Stimulated activated CD8-positive, alpha-beta memory T cell treated with anti-CD3 and anti-CD28 coated beads, Interleukin-15, amount 100 ng/mL, for 48 hours (primary cell): ENCODE data around the gene MPP7.

Experiments
- DNase-seq, 2 donors: peaks; one replicate each; pipeline ENCODE4 v3.0.0-alpha.2; 2020; ENCODE audit warnings: low read depth in 2 of 2

Gene MPP7

DNA sequence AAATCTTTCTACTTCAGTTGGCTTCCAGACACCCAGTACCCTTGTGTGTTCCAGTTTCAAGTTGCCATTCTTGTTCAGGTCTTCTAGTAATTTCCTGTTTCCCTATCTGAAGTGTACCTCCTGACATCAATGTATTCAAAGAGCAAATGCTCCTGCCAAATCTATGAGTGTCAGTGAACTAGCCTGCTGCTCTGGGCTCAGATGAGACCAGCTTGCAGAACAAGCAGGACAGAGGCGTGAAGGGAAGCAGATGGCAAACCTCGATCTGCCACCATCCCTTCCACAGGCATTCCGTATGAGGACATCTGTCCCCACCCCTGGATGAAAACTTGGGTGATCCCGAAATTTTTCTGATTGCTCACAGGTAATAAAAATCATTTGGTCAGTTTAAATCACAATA, 4.4 kb upstream of the MPP7 start:
- no peak for DNase-seq

DNA sequence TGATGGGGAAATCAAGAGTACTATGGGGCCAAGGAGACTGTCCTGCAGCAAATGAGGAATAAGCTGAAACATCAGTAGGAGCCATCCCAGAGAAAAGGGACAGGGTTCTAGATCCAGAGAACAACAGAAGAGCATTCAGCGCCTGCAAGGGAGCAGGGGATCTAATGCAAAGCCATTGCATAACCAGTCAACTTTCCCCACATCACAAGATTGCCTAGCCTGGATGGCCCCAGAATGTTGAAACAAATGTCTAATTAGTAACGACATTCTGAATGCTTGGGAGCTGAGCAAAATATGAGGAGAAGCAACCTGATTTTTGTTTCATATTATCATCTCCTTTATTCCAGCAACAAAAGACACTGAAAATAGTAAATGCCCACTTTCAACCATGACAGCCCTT, 2.7 kb upstream of the MPP7 start:
- no peak for DNase-seq

DNA sequence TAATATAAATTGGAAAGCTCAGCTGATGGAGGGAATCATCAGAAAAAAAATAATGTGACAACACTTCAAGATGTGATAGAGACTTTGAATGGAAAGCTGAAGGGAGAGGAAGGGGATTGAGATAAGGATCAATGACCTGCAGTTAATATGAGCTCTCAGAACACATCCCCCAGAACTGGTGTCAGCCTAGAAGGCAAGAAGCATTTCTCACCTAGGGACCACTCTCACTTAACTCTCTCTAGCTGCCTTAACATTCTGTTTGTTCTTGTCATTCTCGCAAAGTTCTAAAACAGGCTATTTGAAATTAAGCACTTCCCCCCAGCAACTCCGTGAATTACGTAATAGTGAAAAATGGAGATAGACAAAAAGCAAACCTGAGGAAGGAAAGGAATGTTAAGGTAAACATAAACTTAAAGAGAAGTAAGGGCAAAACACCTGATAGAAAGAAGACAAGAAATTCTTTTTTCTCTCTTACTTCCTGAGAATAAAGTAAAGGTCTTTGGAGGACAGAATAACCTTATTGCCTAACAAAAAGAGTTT, 1.2 kb upstream of the MPP7 start:
- DNase-seq = no peak

DNA sequence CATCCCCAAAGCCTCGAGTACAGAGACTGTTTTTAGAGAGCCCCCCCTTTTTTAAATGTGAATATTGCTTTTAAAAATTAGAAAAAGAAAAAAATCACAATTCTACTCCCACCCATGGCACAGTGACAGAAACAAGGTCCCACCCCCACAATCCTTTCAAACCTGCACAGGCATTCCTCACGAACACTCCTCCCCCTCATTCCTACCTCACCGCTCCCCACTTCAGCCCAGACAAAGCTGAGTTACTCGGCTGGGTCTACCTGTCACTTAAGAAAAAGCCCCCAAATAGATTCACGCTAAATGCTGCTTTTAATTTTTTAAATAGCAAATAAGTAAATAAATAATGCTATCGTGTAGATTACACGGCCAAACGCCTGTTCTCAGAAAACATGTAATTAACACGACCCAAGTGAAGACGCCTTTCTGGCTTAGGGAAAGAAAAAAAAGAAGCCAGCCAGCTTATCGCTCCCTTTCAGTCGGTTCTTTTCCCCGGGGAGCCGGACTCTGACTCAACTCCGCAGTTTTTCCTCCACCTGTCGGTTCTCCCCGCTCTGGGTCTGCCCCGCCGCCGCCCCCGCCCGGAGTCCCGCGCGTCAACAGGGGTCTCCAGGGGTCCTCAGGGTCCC, 739 bp downstream of the MPP7 start:
- no peak for DNase-seq

DNA sequence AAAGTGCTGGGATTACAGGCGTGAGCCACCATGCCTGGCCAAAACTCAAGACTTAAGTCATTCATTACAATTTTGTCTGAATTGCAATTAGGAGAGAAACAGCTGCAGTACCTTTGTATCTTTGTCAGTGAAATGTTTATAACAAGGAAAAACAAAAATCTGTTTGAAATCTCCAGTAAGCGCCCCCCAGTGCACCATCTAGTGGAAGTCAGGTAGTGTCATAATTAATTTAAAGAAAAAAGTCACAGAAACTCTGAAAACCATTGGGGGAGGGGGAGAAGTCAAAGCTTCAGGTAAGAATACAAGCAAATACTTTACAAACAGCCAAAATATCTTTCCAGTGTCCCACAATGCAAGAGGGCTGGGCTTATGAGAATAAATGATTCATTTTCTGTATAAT, 2.8 kb downstream of the MPP7 start:
- DNase-seq = no peak

DNA sequence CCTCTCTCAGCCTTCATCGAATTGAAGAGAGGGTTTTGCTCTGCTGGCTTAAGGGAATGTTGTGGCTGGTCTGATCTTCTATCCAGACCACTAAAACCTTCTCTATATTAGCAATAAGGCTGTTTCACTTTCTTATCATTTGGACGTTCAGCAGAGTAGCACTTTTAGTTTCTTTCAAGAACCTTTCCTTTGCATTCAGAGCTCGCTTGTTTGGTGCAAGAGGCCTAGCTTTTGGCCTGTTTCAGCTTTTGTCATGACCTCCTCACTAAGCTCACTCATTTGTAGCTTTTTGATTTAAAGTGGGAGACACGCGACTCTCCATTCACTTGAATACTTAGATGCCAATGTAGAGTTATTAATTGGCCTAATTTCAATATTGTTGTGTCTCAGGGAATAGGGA, 3.9 kb downstream of the MPP7 start:
- no peak for DNase-seq

DNA sequence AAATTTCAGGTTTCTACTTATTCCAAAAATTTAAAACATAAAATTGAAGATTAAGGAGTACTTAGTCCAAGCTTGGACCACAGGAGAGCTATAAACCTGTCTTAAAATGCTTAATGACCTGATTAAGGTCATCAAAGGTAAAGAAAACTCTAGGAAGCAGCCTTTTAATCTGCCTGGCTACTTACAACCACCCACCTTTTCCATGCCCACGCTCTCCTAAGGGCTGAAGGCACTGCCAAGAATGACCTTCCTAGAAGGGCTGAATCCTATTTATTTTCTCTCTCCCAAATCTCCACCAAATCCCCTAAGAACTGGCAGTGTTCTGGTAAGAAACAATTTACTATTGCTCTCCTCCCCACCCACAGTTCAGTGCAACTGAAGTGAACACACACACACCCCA, 6.8 kb downstream of the MPP7 start:
- no peak for DNase-seq

DNA sequence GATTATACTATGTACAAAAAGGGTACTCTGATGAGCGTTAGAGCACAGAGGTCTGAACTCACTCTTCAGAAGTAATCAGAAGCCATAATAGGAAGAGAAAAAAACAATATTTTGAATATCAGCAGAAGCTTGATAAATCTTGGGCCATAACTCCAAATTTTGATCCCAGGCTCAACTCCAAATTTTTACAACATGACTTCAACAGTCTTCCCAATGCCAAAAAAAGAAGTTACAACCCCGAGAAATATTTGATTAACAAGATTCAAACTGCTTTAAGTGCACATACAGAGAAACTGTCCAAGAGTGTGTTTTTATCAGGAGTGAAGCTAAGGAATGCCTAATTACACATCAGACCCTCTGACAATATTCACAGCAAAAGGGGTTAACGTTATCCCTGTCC, 7.5 kb downstream of the MPP7 start:
- no peak for DNase-seq

DNA sequence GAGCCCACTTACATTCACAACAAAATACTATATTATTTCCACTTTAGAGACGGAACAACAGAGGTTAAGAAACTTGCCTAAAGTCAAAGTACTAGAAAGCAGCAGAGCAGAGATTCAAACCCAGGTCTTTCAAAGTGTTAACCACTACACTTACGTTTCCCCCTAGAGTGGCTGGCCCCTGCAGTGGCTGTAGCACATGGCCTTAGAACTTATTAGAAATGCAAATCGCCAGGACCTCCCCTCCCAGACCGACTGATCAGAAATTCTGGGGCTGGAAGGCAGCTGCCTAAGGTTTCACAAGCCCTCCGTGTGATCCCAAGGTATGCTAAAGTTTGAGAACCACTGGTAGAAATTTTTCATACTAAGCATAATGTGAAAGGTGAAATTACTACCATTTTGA, 8.1 kb downstream of the MPP7 start:
- DNase-seq = no peak

DNA sequence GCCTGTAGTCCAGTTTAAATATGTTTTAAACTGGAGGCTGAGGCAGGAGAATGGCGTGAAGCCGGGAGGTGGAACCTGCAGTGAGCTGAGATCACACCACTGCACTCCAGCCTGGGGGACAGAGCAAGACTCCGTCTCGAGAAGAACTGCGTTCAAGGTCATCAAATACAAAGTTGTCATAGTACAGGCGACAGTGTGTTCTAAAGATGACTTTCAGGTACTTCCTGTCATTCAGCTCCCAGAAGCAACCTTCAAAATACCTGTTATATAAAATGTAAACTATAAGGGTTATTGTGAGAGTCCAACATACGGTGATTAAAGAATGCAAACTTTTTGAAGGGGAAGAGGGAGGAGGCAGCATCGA, 8.7 kb downstream of the MPP7 start:
- DNase-seq = no peak

DNA sequence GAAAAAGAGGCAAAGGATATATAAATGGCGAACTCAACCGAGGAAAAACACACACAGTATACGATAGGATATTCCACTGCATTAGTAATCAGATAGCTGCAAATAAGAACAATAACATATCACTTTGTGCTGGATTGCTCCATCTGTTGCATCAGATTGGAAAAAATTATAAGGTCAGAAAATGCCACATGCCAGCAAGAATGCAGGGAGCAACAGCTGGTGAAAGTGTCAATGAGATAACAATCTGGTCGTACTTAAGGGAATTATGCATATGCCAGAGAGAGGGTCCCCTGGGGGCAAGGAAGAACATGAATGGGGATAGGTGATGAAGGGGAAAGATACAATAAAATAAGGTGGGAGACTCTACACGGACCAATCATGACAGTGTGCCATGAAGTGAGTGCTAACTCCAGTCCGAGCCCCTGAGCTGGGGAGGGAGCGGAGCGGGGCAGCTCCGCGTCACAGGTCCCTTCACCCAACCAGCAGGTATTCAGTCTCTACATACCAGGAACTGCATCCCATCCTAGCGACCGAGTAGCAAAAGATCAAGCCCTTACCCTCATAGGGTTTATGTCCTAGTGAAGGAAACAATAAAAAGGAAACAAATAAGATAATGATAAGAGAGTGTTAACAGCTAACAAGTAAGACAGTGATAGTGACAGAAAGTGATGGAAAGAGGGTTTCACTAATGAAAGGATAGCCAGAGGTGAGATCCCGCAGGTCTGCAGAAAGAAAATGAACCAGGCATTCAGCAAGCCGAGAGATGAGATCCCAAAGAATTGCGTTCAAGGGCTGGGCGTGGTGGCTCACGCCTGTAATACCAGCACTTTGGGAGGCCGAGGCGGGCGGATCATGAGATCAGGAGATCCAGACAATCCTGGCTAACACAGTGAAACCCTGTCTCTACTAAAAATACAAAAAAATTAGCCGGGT, 9.4 kb downstream of the MPP7 start:
- no peak for DNase-seq

DNA sequence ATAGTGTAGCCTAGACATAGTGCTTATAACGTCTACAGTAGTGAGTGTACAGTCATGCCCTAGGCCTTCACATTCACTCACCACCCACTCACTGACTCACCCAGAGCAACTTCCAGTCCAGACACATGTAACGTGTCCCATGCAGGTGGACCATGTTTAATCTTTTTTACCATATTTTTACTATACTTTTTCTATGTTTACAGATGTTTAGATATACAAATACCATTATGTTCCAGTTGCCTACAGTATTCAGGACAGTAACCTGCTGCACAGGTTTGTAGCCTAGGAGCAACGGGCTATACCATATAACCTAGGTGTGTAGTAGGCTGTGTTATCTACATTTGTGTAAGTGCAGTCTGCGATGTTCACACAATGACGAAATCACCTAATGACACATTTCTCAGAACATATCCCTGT, 11.0 kb downstream of the MPP7 start:
- DNase-seq = peak; percentile 29 to 45

DNA sequence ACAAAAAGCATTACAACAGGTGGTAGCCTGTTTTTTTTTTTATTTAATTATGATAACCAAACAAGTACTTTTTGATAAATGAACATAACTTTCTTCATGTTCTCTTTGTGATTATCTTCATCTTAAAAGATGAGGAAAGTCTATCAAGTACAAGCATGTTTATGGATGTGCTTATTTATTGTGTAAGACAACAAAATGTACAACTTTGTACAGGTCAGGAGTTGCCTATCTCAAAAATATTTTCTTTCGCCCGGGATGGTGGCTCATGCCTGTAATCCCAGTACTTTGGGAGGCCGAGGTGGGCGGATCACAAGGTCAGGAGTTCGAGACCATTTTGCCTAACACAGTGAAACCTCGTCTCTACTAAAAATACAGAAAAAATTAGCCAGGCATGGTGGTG, 17.0 kb downstream of the MPP7 start:
- no peak for DNase-seq

DNA sequence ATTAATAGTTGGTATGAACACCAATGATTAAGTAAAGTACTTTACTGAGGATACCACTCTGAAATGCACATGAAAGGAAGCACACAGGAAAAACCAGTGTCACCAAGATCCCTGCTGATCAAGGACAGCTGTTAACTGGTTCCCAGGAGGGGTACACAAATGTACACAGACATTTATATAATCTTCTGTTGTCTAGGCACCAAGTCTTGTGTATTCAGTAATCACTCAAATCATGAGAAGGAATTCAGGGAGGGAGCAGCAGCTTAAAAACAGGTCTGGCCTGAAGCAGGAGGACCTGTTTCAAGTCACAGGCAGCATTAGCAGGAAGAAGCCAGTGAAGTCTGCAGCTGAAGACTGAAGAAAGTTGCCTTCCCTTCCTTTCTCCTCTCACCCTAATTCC, 18.7 kb downstream of the MPP7 start:
- DNase-seq = no peak

DNA sequence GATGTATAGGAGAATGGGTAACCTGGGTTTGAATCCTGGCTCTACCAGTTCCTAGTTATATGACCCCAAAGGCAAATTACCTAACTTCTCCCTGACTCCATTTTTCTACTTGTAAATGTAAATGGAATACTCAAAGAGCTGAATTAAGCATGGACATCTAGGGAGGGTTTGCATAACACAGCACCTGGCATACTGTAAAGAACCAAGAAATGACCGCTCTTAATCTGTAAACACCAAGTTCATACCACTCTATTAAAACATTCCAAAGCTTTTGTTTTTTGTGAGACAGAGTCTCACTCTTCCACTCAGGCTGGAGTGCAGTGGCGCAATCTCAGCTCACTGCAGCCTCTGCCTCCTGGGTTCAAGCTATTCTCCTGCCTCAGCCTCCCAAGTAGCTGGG, 19.6 kb downstream of the MPP7 start:
- DNase-seq = no peak

DNA sequence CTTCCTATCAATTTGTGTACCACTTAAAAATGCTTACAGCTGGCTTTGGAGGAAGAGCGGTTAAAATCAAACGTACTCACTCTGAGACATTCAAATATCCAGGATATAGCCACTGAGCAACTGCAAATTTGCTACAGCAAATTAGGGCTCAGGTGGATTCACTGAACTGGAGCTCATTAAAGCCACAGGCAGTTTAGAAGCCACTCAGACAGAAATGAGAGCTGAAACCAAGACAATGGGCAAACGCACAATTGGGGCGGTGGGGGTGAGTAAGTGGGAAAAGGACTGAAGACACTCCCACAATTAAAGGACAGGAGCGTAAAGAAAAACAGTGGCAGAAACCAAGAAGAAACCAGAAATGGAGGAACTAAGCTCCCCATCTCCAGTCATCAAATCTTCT, 20.5 kb downstream of the MPP7 start:
- DNase-seq = no peak

DNA sequence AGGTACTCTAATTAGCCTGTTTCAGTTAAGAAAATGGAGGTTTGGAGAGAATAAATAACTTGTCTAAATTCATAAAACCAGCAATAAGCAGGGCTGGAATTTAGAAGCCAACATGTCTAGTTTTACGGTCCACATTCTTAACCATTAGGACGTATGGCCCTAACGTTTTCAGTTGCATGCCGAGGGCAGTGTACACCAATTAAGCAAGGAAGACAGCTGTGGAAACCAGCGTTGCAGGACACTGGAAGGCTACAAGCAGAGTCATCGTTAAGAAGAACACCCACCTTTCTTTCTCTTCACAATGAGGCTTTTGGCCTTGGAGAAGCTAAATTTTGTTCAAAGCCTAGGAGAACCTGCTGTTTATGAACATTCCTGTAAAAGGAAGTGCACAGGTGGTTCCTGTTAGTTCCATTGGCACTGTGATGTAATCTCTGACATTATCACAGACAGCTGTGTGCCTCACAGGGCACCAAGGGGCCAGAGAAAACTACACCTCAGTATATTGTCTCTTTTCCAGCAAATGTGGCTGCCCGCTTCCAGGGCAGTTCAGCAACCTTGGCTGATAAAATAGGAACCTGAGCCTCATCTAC, 21.0 kb downstream of the MPP7 start:
- DNase-seq = no peak

DNA sequence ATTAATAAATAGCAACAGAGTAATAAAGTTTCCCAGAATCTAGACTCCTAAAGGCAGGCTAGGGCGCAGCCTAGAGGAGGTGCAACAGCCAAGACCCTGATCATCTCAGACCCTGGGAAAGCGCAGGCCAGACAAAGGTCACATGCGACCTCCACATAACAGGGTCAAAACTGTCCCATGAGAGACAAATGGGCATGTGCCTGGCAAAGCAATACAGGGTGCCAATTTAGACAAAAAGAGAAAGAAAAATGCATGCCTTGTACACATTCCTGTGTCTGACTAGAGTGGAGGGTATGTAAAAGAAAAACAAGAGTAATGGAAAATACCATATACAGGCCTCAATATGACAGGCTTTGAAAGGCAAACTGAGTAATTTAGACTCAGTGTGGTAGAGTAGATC, 22.2 kb downstream of the MPP7 start:
- no peak for DNase-seq

DNA sequence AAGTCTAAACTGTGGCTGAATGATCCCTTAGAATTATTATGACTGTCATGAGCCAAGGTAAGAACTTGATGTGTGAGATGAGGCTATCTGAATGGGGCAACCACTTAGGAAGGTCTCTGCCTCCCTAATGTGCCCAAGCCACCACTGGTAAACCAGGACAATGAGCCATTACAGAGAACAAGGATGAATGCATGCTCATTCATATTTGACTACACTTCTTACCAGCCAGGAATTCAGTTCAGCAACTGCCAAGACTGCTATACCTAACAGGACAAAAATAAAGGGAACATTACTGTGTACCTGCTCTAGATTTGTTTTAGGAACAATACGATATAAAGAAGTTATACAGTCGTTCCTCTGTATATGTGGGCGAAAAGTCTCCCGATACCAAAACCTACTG, 23.0 kb downstream of the MPP7 start:
- DNase-seq = no peak

DNA sequence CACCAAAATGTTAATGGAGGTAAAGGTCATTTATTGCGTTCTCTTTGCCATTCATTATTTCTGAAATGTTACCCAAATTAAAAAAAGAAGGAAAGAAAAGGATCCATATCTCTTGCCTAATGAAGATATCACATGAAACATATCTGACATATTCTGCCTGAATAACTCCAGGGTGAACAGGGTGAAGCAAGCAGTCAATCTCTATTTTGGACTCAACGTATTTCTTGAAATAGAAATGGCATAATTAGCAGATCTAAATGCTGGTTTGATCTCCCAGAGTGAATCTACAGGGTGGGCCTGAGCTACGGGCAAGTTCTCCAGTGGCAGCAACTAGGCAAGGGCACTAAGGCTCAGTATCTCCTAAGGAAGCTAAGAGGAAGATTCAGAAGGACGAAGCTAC, 24.0 kb downstream of the MPP7 start:
- no peak for DNase-seq

DNA sequence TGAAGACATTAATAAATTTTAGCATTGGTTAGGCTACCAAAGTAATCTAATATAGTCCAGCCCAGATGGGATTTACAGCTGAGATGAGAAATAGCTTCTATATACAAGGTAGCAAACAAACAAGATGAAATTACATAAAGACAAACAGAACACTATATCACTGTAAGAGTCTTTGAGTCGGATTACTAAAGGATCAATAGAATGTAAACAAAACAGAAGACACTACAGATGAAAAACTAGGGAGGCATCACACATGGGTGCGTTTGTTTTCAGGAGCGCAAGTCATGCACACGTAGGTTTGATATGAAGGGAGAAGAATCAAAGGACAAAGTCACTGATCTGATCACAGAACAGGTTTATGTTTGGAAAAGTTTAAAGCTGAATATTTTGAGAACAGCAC, 26.5 kb downstream of the MPP7 start:
- no peak for DNase-seq

DNA sequence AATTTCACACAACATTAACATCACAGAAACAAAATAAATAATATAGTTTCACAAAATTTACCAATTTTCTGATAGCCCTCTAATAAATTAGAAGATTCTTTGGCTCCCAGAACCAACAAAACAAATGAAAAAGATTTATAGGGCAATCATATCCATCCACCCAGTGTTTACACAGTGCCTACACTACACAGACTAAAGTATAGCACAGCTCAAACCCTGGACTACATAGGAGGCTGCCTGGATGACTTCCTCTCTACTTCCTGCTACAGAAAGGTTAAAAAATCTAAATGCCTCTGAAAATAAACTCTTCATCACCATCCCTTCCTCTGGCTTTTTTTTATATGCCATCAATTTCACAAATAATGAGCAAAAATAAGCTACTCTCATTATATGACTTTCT, 28.4 kb downstream of the MPP7 start:
- DNase-seq = no peak

DNA sequence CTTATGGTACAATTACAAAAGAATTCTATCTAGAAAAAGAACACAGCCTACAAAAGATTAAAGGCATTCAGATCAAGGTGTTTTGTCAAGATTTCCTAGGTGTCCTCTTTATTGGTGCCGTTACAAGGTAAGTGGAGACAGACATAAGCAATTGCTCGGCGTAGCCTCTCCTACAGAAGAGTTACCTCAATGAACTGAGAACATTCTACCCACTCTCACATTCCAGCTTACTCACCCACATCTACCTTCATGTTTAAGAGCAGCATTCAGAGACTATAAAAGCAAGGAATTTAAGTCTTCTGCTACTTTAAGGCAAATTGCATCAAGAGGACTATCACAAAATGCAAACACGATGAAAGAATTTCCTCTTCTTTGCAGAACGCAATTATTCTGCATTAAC, 29.5 kb downstream of the MPP7 start:
- no peak for DNase-seq
